Measurements from ENCODE around the gene OCRL. TPM values are rescaled to one million over a fixed set of nuclear protein-coding genes. Genes with fewer than 3 reads are reported as not detected.

The OCRL gene
- polyA plus RNA-seq, 1 of the 3 experiments (the other 2 are of a cell fraction) = 18.6 TPM

- no peak for TF ChIP-seq REST (IDR thresholded peaks at IDR 0.05; ENCODE audit: low read depth, low read length)
- TF ChIP-seq GABPA (IDR thresholded peaks at IDR 0.05; ENCODE audit: low read depth) = no peak
- no peak for TF ChIP-seq NFIC (IDR thresholded peaks at IDR 0.05; ENCODE audit: borderline replicate concordance)
- no peak for TF ChIP-seq SMC3 (IDR thresholded peaks at IDR 0.05; ENCODE audit: low read depth, low read length)
These were observed 17.9 kb downstream of the OCRL start (continued) for GRCh38 chrX:129557844-129558480.

- Histone ChIP-seq H3K27ac (ENCODE audit: low read depth in 2 of 2, low read length in 1 of 2) (no peak overlapping the region), H3F3A (replicated peaks; ENCODE audit: insufficient read depth) (no peaks in the 10 kb centered on the region), H3K36me3 (replicated peaks in 1 of 2; ENCODE audit: control insufficient read depth in 1 of 2, insufficient read depth in 2 of 2, low read length in 1 of 2) (peaks cover 73 to 78% of the 10 kb centered on the region in 2 experiments), H3K4me2 (no peak overlapping the region), H3K4me1 (ENCODE audit: control insufficient read depth in 1 of 2, insufficient read depth in 2 of 2, low read depth in 1 of 2, low read length in 1 of 2) (no peaks in the 10 kb centered on the region), H3K4me3 (ENCODE audit: low read depth in 2 of 2, low read length in 1 of 2) (no peak overlapping the region), H3K79me2 (ENCODE audit: insufficient read depth) (no peaks in the 10 kb centered on the region), H3K9me2 (no peaks in the 10 kb centered on the region), H3K9me3 (no peaks in the 10 kb centered on the region), H2AFZ (ENCODE audit: low read depth) (no peak overlapping the region), H3K27me3 (ENCODE audit: insufficient read depth) (no peaks in the 10 kb centered on the region), H4K20me1 (ENCODE audit: insufficient read depth) (no peaks in the 10 kb centered on the region), H3K9ac (no peak overlapping the region)
- ChIA-PET POLR2A (no interaction called here), CTCF (interaction anchor here (1.2 kb wide), 1 partner anchor 20 kb away, joined by 3 read pairs; the partner anchor contains the start of gene OCRL)
- WGBS (ENCODE audit: low lambda C conversion rate) = 100% methylated on average over 1 of the region's 1 CpG
- TF ChIP-seq FOXM1 (IDR thresholded peaks at IDR 0.05; ENCODE audit: low read depth) (no peak), RCOR1 (IDR thresholded peaks at IDR 0.05; ENCODE audit: low read length) (no peak), PBX3 (IDR thresholded peaks at IDR 0.05) (no peak), TAF1 (IDR thresholded peaks at IDR 0.05; ENCODE audit: borderline replicate concordance, low read depth, low read length) (no peak), REST (IDR thresholded peaks at IDR 0.05; ENCODE audit: low read depth, low read length) (no peak), GATA2 (CRISPR knock-in tag; IDR thresholded peaks at IDR 0.05) (no peak), FOXJ3 (CRISPR knock-in tag; IDR thresholded peaks at IDR 0.05) (no peak), MAX (IDR thresholded peaks at IDR 0.05; ENCODE audit: low read depth) (no peak), CHD2 (IDR thresholded peaks at IDR 0.05; ENCODE audit: low read length, partially characterized antibody) (no peak), EZH2phosphoT487 (IDR thresholded peaks at IDR 0.05; ENCODE audit: borderline replicate concordance, low read depth) (no peak), RFX5 (IDR thresholded peaks at IDR 0.05; ENCODE audit: low read length) (no peak), SMC3 (IDR thresholded peaks at IDR 0.05; ENCODE audit: low read depth, low read length) (no peak), ELF1 (IDR thresholded peaks at IDR 0.05) (no peak), POLR2AphosphoS5 (IDR thresholded peaks at IDR 0.05; ENCODE audit: low read depth, low read length) (no peak)
- DNase-seq = no peak
These were observed 19.7 kb downstream of the OCRL start for GRCh38 chrX:129559783-129560182.

Measured in SK-N-SH (cell line).